GM13977 (cell line): Measurements from ENCODE around the gene MALRD1.

Experiments
- DNase-seq: peaks from one replicate; pipeline ENCODE4 v3.0.0; 2012; ENCODE audit warnings: low spot score
- CTCF ChIP-seq: IDR thresholded peaks from 2 replicates; pipeline ENCODE4 v1.5.1; 2012; ENCODE audit warnings: mild to moderate bottlenecking, control low read depth; ENCODE audit not compliant: insufficient read depth; ENCODE audit errors: extremely low read depth, missing control alignments
- in situ Hi-C: fragments of 300-500 bp; cut with MboI; formaldehyde crosslinking; loops from one replicate; pipeline ENCODE4 v1.12.0; 2022; ENCODE audit warnings: low sequenced_read_pairs, low pct_unique_long_range_greater_than_20kb, mixed read lengths, inconsistent platforms; ENCODE audit not compliant: unreplicated experiment

Gene MALRD1

DNA sequence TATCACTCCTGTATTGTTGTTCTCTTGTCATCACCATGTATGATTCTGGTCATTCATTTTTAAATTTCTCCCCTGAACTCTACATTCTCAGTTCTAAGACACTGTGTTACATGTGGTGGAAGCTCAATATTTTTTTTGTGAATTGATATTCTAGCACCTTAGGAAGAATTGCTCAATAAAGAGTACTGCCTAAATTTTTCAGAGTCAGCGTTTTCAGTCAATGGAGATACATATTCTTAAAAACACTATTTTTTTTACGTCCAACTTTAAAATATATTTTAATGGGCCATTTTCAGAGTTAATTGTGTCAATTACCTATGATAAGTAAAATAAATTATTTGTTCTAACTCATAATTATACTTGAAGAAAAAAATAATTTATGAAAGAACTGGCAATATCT lies 557.2 kb downstream of the MALRD1 start:
- no peak for TF ChIP-seq CTCF
- no peak for DNase-seq
- in situ Hi-C loops = no loop called here

GRCh38 chr10:19606968-19607367 lies 558.4 kb downstream of the MALRD1 start:
- in situ Hi-C loops = no loop called here
- no peak for DNase-seq
- TF ChIP-seq CTCF = no peak

- DNase-seq = no peak
- in situ Hi-C loops = no loop called here
- no peak for TF ChIP-seq CTCF
These were observed 563.2 kb downstream of the MALRD1 start for GRCh38 chr10:19611775-19612174.

DNA sequence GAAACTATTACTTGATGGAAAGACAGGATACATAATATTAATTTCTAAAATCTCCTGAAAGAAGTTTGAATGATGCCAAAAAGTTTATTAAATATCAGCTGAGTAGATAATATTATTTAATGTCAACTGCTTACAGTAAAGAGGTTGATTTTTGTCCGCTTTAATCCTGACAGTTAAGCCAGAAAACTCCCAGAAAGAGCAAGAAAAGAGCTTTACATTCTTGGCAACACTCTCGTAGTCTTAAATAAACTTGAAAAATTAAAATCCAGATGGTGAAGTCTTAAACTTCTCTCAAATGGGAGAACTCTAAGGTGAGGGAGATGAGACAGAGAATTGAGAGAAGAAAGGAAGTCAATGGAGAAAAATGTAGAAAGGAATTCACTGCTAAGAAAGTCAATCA lies 568.4 kb downstream of the MALRD1 start:
- TF ChIP-seq CTCF = no peak
- in situ Hi-C loops = no loop called here
- DNase-seq = no peak

DNA sequence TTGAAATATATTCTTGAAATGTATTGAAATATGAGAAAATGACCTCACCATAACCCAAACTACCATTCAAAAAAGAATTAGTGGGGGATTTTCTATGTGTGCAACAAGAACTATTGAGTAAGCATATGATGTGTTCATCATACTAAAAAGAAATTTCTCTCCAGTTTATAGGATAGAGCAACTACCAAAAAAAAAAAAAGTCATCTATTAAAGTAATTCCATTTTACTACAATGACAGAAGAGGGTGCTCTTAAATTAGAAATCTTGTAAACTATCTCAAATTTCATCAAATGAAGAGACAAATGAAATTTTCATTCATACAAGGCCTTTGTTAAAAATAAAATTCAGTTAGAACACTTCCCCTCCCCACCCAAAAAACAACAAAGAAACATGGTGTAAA lies 572.2 kb downstream of the MALRD1 start:
- TF ChIP-seq CTCF = no peak

GRCh38 chr10:19623321-19623720 lies 574.7 kb downstream of the MALRD1 start:
- no peak for TF ChIP-seq CTCF
- in situ Hi-C loops = no loop called here
- DNase-seq = no peak

More for the DNA sequence above, 572.2 kb downstream of the MALRD1 start:
- DNase-seq = no peak
- in situ Hi-C loops = no loop called here

DNA sequence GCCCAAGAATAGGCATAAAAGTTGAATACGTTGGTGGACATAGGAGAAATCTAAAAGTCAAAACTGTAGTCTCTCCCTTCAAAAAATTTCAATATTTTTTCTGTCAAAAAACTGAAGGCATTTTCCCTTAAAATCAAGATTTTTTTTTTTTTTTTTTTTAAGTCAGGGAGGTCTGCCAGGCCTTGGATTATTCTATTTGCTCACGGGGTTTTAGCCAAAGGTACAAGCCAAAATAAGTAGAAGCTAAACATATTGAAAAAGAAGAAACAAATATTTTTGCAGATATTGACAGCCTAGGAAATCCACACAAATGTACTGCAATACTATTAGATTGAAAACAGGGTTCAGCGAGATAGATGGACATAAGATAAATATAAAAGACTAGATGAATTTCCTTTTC lies 577.6 kb downstream of the MALRD1 start:
- in situ Hi-C loops = no loop called here
- TF ChIP-seq CTCF = no peak
- DNase-seq = no peak
